RPMI7951 (cell line): ENCODE results near the gene DHRS1. TPM values are rescaled to one million over a fixed set of nuclear protein-coding genes. Genes with fewer than 3 reads are reported as not detected.

ENCODE experiments used
- DNase-seq: peaks from one replicate; pipeline ENCODE4 v3.0.0-alpha.2; 2012; ENCODE audit warnings: low read depth
- total RNA-seq: library from RNA; depleted of rRNA; stranded (reverse); fragments of >200 nt; shearing (Covaris generic); gene quantifications from 2 replicates; pipeline ENCODE4 v1.2.3, GENCODE V29; 2014

DHRS1 gene
- total RNA-seq, 1 experiment from 2014 or later, result 12.6 TPM

DNA sequence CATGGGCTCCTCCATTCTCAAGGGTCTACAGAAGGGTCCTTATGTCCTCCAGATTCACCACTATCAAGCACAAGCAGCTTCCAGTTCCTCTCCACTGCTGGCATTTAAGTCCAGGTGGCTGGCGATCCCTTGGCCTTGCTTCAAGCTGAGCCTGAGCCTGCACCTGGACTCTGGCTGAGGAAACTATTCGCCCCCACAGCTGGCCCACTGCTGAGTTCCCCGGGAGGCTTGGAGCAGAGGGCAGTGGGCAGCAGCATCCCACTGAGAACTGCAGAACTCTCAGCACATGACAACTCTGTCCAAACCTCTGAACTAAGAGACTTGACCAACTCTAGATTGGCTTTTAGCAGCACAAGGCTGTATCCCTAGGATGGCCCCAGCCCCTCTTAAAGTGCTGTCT, 16.8 kb downstream of the DHRS1 start:
- DNase-seq, result no peak

DNA sequence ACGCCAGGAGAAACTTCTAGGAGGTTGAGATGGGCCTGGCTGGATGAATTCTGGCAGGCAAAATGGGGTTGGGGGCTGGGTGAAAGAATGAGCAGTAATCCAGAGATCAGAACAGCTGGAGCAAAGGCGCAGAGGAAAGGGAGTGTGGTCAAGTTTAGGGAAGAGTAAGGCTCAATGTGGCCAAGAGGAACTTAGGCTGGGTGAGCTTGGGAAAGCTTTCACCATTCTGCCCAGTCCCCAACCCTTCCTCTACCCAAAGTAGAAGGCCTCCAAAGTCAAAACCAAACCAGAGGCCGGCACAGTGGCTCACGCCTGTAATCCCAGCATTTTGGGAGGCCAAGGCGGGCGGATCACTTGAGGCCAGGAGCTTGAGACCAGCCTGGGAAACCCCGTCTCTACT, 17.9 kb downstream of the DHRS1 start:
- DNase-seq, result no peak

DNA sequence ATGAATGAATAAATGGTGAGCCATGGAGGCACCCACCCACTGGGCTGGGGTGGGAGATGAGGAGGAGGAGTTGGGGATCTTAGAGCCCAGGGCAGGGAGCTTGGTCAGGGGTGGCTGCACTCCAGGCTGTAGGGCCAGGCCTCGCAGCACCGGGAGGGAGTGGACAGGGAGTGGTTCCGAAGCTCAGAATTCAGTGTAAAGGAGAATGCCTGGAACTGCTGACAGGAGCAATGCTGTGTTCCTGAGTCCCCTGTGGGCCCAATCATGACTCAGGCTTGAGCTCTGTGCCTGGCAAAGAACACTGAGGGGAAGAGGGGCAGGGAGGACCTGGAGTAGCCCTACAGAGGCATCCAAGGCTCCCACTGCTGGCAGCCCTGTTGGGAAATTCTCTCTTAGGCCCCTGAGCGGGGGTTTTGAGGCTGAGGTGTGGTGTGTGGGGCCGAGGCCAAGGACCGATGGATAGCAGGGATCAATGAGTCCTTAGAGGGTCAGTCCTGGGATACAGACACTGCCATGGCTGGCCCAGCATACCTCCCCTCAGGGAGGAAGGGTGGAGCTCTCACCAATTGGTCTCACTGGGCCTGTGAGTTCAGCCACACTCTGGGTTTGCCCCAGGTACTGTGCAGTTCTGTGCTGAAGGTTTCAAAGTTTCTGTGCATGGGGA, 18.7 kb downstream of the DHRS1 start:
- DNase-seq, result no peak

DNA sequence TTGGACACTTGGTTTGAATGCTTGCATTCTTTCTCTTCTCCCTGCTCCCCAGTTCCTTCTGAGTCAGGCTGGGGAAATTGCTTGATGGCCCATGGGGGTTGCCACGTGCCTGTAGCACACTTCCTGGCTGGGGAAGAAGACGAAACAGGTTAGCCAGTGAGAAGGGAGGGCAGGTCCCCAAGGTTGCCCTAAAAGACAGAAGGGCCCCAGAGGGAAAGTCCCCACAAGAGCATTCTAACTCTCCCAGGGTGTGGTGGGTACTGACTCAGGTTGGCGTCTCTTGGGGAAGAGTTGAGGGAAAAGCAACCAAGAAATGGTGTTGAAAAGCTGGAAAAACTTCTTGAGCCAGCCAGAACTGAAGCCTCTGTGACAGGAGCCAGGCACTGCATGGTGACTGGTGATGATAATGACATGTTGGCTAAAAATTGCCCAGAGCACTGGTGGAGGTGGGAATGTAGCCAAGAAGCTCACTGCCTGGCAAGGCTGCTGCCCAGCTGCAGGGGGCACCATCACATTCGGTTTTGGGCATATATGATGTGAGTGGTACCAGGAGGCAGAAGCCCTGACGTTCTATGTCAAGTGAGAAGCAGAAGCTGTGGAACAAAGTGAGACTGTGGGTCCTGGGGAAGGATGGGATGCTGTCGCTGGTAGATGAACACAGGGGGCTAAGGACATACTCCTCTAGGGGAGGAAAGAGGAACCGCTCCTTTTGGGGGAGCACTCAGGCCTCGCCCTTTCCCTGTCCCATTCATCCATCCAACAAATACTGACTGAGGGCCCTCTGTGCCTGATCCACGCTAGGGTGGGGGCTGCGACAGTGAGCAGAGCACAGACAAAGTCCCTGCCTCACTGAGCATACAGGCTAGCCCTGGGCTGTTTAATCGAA, 20.0 kb downstream of the DHRS1 start:
- DNase-seq, result peak; percentile 30

GRCh38 chr14:24278424-24278823, 21.2 kb downstream of the DHRS1 start:
- no peak for DNase-seq

GRCh38 chr14:24277606-24278321, 21.8 kb downstream of the DHRS1 start:
- DNase-seq, result no peak

DNA sequence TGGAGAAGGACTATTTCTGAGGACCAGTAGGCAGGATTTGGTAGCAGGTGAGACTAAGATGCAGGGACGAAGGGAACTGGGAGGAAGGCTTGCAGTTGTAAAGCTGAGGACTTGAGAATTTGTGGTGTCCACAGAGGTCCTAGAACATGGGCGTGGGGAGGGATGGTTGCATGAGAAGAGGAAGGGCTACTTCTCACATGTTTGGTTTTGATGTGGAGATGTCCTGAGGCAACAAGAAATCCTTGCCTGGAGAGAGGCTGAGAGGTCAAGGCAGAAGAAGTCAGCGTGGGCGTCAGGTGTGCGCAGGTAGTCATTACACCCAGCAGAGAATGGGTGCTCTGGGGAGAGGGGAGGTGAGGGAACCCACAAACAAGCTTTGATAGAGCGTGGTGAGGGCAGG, 22.5 kb downstream of the DHRS1 start:
- no peak for DNase-seq

DNA sequence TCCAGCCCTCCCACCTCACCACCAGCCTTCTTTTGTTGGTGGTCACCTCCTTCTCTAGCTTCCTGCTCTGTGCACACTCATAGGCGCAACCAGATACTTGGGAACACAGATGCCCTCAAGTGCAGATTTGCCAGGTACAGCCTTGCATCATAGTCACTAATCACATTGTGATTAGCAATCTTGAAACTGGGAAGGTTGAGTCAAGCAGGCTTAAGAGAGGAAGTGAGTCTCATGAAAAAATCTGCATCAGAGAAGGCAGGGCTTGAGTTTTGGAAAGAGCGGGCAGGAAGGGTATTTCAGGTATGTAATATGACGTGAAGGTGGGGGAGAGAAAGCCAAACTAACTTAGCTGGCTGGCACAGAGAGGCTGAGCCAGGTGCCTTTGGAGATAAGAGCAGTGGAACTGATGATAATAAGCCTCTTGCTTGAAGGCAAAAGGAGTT, 25.5 kb downstream of the DHRS1 start:
- DNase-seq, result no peak

DNA sequence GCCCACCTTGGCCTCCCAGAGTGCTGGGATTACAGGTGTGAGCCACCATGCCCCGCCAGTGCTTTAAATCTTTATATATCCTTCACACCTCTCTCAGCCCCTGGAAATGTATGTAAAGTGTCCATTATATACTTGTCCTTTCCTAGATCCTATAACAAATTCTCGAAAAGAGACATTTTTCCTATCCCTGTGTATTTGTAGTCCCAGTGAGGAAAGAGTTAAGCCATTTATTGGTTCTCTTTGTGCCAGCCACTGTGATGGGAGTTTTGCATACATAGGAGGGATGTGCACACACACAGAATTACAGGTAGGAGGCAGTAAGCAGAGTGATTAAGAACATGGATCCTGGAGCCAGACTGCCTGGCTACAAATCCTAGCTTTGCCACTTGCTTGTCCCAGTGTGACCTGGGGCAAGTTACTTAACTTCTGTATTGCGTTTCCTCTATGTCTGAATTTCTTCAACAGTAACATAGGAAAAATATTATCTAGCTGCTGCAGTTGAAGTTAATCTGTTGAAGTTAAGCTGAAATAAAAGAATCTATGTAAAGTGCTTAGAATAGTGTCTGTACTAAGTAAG, 26.1 kb downstream of the DHRS1 start:
- DNase-seq, result no peak

GRCh38 chr14:24272467-24272866, 27.1 kb downstream of the DHRS1 start:
- DNase-seq, result no peak

GRCh38 chr14:24271834-24272263, 27.7 kb downstream of the DHRS1 start:
- DNase-seq, result no peak

DNA sequence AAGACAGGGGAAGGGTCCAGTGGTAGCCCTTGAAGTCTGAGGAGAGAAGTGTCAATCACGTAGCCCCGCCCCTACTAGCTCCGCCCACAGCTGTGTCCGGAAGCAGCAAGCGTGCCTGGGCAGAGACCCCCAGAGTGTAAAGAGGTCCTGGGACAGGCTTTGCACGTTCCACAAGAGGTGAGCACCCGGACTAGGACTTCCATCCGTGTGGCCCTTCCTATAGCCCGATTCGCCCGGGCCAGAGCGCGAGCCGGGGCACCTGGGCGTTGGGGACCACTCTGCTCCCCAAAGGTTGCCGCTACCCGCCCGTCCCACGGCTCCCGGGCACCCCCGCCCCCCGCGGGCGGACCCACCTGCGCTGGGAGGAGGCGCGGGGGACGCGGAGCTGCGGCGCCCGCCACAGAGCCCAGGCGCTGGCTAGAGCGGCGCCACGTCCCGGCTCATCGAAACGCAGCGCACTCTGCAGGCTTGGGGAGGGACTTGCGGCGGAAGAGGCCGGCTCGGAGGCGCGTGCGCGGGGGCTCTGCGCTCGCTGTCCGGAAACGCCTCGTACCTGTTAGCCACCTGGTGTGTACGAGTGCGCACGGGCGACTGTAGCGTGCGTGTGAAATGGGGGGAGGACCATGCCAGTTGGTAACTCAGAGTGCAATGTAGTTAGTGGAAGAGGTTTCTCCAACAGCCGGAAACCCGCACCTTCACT, 28.3 kb downstream of the DHRS1 start, which contains the start of gene RABGGTA:
Gene RABGGTA, minus strand, starts transcription at position 464 of the 700 bp plus-strand sequence. CDS start 482 bp downstream, outside the sequence.
- DNase-seq, result peak; percentile 82

GRCh38 chr14:24270537-24271133, 28.9 kb downstream of the DHRS1 start:
- no peak for DNase-seq

- no peak for DNase-seq
These were observed 29.6 kb downstream of the DHRS1 start for GRCh38 chr14:24269910-24270536.

- no peak for DNase-seq
These were observed 30.2 kb downstream of the DHRS1 start for GRCh38 chr14:24269368-24269767.

DNA sequence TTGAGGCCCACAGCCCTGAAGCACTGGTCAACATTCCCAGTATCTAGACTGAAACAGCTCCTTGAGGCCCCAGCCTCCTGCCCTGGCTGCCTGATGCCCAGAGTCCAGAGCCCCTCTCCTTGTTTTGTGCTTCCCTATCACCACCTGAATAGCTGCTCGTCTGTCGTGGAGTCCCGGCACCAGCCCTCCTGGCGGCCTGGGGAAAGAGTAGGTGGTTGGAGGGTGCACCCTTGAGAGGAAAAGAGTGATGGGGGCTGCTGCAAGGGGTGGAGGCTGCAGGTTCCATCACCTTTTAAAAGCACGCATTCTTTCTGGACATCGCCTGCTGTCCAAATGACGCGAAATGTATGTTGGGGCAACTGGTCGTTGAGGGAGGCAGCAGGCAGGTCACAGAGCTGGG, 31.4 kb downstream of the DHRS1 start:
- DNase-seq, result no peak

DNA sequence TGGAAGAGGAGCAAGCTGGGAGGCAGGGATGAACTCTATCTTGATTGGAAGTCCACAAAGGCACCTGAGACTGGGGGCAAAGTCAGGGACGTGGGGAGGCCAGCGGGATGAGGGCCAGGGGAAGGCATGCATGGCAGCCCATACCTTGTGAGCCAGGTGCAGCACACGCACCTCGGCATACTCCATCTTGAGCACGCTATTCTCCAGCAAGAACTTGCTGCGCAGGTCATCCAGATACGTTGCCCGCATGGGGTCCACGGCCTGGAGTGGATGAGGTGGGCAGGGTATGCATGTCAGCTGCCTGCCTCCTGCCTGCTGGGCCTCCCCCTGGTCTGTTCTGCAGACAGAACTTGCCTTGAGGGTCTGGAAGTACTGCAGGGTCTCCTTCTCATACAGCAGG, 32.1 kb downstream of the DHRS1 start:
- no peak for DNase-seq

- no peak for DNase-seq
These were observed 33.0 kb downstream of the DHRS1 start for GRCh38 chr14:24266344-24267244.

GRCh38 chr14:24264298-24264697, 35.3 kb downstream of the DHRS1 start:
- no peak for DNase-seq
